Ascending aorta (tissue), 2 donors: ENCODE measurements around the gene DENND11. TPM values are rescaled to one million over a fixed set of nuclear protein-coding genes. Genes with fewer than 3 reads are reported as not detected.

Experiments used
- DNase-seq, 2 donors: peaks; one replicate each; pipeline ENCODE4 v3.0.0-alpha.2; 2019; ENCODE audit warnings: low spot score in 2 of 2
- H3K27ac ChIP-seq, 2 donors: fragments of 200-600 bp; sonication (generic); one replicate each; pipeline ENCODE4 v1.5.1; 2016 to 2017; ENCODE audit warnings: mild to moderate bottlenecking in 1 of 2
- H3K27me3 ChIP-seq: fragments of 200-600 bp; sonication (generic); one replicate; pipeline ENCODE4 v1.5.1; 2017
- H3K36me3 ChIP-seq, 2 donors: fragments of 200-600 bp; sonication (generic); one replicate each; pipeline ENCODE4 v1.5.1; 2016
- H3K4me1 ChIP-seq, 2 donors: fragments of 200-600 bp; sonication (generic); one replicate each; pipeline ENCODE4 v1.5.1; 2016 to 2017; ENCODE audit warnings: mild to moderate bottlenecking in 1 of 2
- H3K4me3 ChIP-seq, 2 donors: fragments of 200-600 bp; sonication (generic); one replicate each; pipeline ENCODE4 v1.5.1; 2016 to 2017; ENCODE audit warnings: mild to moderate bottlenecking in 1 of 2
- H3K9me3 ChIP-seq, 2 donors: fragments of 200-600 bp; sonication (generic); one replicate each; pipeline ENCODE4 v1.5.1; 2016
- intact Hi-C: fragments of 100-400 bp; cut with DNase I; formaldehyde crosslinking; loops from one replicate; pipeline ENCODE4 v1.15.1; 2023
- total RNA-seq: library from RNA; depleted of rRNA; stranded (reverse); fragments of >200 nt; gene quantifications from one replicate; pipeline ENCODE4 v1.1.0, GENCODE V29; 2016
- TF ChIP-seq, protein P1 (sequence below), 3 experiments: fragments of 200-600 bp in 2 of 3; fragments of 450-650 bp in 1 of 3; sonication (generic) in 2 of 3; IDR thresholded peaks; one replicate each; pipeline ENCODE4 v1.5.1; 2016 to 2019; ENCODE audit warnings: antibody characterized with exemption in 3 of 3, mild to moderate bottlenecking in 1 of 3, moderate library complexity in 1 of 3

Gene DENND11
- total RNA-seq, 1 donor from 2014 or later, result 10.4 TPM

DNA sequence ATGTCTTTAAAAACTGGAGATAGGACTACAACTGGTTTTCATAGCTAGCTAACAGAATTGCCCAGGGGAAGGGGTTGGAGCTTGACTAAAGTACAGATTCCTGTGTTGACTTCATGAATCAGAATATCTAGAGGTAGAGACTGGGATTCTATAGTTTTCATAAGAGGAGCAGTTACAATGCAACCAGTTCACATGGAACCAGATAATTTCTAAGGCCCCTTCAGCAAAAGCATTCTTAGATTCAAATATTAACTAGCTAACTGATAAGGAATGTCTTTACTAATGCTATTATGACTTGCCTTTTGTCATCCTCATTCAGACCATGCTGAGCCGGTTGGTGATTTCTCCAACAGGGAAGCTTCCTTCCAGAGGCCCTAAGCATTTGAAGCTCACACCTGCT is 11.9 kb upstream of the DENND11 start:
- no peak overlapping the region for H3K27ac ChIP-seq
- H3K36me3 ChIP-seq, result no peaks in the 10 kb centered on the region
- TF ChIP-seq, protein P1, sequence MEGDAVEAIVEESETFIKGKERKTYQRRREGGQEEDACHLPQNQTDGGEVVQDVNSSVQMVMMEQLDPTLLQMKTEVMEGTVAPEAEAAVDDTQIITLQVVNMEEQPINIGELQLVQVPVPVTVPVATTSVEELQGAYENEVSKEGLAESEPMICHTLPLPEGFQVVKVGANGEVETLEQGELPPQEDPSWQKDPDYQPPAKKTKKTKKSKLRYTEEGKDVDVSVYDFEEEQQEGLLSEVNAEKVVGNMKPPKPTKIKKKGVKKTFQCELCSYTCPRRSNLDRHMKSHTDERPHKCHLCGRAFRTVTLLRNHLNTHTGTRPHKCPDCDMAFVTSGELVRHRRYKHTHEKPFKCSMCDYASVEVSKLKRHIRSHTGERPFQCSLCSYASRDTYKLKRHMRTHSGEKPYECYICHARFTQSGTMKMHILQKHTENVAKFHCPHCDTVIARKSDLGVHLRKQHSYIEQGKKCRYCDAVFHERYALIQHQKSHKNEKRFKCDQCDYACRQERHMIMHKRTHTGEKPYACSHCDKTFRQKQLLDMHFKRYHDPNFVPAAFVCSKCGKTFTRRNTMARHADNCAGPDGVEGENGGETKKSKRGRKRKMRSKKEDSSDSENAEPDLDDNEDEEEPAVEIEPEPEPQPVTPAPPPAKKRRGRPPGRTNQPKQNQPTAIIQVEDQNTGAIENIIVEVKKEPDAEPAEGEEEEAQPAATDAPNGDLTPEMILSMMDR (IDR thresholded peaks at IDR 0.05), result no peak
- H3K27me3 ChIP-seq, result no peaks in the 10 kb centered on the region
- intact Hi-C loops, result no loop called here
- no peak for DNase-seq
- no peaks in the 10 kb centered on the region for H3K4me1 ChIP-seq
- no peak overlapping the region for H3K4me3 ChIP-seq
- H3K9me3 ChIP-seq, result no peaks in the 10 kb centered on the region

DNA sequence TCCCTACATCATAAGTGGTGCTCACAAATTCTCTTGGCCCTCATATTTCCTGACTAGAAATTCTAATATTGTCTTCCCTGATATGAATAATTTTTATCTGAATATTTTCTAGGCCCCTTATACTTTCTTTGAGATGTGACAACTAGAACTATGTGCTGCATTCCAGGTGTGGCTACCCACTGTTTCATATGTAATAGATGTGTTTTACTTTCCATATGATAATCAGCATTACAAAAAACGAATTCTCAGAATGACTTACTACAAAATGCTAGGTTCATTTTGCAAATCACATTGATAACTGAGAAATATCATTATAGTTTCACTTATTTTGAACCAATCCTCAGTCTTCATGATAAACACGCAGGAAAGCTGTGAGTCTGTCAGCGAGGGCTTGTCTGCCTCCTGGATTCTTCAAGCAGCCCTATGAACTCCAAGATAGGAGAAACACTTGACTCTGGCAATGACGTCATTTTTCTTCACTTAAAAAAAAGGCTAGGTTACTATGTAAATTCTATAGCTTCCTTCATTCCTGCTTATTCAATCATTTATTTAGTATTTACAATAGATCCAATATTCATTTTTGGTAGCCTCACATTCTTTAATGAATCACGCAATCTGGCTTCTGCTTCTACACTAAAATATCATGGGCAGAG is 10.8 kb upstream of the DENND11 start:
- intact Hi-C loops, result no loop called here
- Histone ChIP-seq H3K4me1 (no peaks in the 10 kb centered on the region), H3K36me3 (no peaks in the 10 kb centered on the region), H3K27me3 (no peaks in the 10 kb centered on the region), H3K9me3 (no peaks in the 10 kb centered on the region), H3K4me3 (no peak overlapping the region), H3K27ac (no peak overlapping the region)
- no peak for DNase-seq
- TF ChIP-seq, protein P1 (IDR thresholded peaks at IDR 0.05), result no peak

DNA sequence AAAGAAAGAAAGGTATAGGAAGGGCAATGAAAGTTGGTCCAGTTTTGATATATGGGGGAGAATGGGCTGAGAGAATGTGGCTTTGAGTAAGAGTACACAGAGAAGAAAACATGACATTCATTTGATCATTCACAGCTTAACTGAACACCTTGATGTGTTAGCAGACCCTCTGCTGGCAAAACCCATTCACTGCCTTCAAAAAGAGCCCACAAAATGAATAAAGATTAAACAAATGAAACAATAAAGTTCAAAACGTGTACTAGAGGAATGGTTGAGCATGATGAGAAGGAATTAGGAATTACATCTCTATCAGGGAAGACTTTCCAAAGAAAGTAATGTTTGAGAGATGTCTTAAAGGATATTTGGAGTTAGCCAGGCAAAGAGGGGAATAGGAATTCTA is 8.3 kb upstream of the DENND11 start:
- no peak overlapping the region for H3K27ac ChIP-seq
- intact Hi-C loops, result no loop called here
- no peaks in the 10 kb centered on the region for H3K27me3 ChIP-seq
- no peaks in the 10 kb centered on the region for H3K36me3 ChIP-seq
- H3K4me3 ChIP-seq, result no peak overlapping the region
- no peaks in the 10 kb centered on the region for H3K9me3 ChIP-seq
- DNase-seq, result no peak
- TF ChIP-seq, protein P1 (IDR thresholded peaks at IDR 0.05), result no peak
- no peaks in the 10 kb centered on the region for H3K4me1 ChIP-seq

DNA sequence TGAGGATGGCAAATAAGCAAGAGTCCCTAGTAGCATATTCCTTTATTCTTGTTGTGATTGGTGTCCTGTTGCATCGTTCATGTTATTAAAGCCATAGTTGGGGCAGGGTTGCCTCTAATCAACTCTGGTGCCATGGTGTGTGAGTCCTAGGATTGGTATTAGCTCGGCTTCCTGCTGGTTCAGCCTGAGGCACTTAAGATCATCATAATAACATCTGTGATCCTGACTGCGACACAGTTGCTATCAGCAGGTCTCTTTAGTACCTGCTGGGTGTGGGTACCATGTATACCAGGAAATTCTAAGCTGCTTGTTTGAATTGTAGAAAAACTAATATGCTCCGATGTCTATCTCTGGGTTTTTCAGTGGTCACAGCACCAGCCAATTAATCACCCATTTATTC is 7.8 kb upstream of the DENND11 start:
- no peaks in the 10 kb centered on the region for H3K4me1 ChIP-seq
- TF ChIP-seq, protein P1 (IDR thresholded peaks at IDR 0.05), result no peak
- intact Hi-C loops, result no loop called here
- no peaks in the 10 kb centered on the region for H3K27me3 ChIP-seq
- H3K27ac ChIP-seq, result no peak overlapping the region
- no peak overlapping the region for H3K4me3 ChIP-seq
- no peaks in the 10 kb centered on the region for H3K9me3 ChIP-seq
- no peaks in the 10 kb centered on the region for H3K36me3 ChIP-seq
- DNase-seq, result no peak

DNA sequence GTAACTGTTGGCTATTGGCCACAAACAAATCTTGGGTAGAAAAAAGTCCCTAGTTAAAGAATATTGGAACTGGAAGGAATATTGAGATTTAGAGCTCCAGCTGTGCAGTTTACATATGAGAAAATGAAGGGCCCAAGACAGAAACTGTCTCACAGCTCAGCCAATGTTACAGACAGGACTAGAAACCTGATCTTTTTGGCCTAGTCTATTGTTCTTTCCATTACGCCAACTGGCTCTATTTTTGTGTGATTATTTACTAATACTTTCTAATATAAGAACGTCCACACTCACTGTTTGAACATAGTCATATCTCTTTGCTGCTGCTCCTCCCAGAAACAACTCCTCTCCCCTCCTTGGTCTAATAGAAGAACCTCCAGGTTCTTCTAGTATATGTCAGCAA is 7.4 kb upstream of the DENND11 start:
- Histone ChIP-seq H3K9me3 (no peaks in the 10 kb centered on the region), H3K27me3 (no peaks in the 10 kb centered on the region), H3K4me3 (no peak overlapping the region), H3K36me3 (no peaks in the 10 kb centered on the region), H3K27ac (no peak overlapping the region), H3K4me1 (no peaks in the 10 kb centered on the region)
- intact Hi-C loops, result no loop called here
- TF ChIP-seq, protein P1 (IDR thresholded peaks at IDR 0.05), result no peak
- DNase-seq, result no peak

DNA sequence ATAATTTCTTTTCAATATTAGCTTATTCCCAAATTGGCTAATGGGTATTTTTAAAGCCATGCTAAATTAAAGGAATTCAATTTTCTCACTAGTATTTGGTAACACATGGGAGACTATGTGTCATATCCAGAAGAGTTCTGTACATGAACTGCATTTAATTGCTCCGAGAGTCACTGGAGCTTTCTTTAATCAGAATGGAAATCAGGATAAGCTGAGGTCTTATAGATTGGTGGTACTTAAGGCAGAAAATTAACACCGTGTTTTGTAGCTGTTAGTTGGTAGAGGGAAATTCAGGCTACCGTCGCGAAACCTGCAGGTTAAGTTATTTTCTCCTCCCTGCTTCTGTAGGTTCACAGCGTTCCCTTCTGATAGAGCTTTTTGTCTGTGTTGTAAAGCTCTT is 6.4 kb upstream of the DENND11 start, which contains the start of gene WEE2:
Gene WEE2 (plus strand): TSS at position 3 of the 400 bp plus-strand sequence. CDS start 406 bp downstream, outside the sequence.
- H3K27ac ChIP-seq, result no peak within 1 kb of the TSS
- DNase-seq, result no peak
- TF ChIP-seq, protein P1 (IDR thresholded peaks at IDR 0.05), result no peak
- no peaks in the 10 kb centered on the region for H3K9me3 ChIP-seq
- H3K27me3 ChIP-seq, result no peaks in the 10 kb centered on the region
- no peaks in the 10 kb centered on the region for H3K36me3 ChIP-seq
- intact Hi-C loops, result no loop called here
- no peaks in the 10 kb centered on the region for H3K4me1 ChIP-seq
- H3K4me3 ChIP-seq, result no peak within 1 kb of the TSS
